ENCODE measurements around the gene MRPL54. TPM values are rescaled to one million over a fixed set of nuclear protein-coding genes. Genes with fewer than 3 reads are reported as not detected.
"Not testable (repeated sequence)": the region's sequence is repeated elsewhere in the genome, so short reads cannot be mapped to it uniquely, and the experiment has no call there.

Gene MRPL54
- total RNA-seq, 4 donors from 2014 or later = 31.8 to 90.1 (median 76.3) TPM

DNA sequence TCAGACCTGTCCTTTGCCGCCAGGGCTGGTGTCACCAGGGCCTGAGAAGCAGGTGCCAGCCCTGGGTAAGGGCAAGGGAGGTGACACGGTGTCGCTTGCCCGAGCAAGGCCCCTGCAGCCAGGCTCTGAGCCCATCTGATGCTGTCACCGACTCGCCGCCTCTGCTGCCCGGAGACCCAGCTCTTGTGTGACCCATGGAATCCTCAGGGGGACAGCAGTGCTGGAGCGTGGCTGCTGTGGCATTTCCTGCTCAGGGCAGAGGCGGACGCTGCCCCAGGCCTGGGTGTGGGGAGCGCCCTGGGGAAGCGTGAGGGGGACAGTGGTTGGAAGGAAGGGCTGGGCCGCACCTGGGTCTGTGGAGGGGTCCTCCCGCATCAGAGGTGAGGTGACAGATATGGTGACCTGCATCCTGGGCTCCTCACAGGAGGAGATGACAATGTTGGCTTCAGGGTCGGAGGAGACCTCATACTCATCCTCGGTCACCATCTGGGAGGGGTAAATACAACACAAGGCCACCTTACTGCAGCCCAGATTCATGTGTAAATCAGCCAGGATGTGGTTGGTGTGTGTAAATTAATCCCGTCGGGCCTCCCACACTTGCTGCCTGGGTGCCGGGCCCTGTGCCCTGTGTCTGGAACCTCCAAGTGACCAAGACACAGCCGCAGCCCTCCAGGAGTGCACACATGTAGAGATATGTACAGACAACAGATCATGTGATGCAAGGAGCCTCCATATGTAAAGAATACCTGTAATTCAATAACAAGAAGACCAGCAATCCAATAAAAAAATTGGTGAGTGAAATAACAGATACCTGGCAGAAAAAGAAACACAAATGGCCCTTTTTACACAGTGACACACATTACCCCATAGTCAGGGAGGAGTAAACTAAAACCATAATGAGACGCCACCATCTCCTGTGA is 51.3 kb downstream of the MRPL54 start:
- Histone ChIP-seq H3K9me3 (no peaks in the 10 kb centered on the region), H3K4me3 (no peak overlapping the region), H3K36me3 (no peaks in the 10 kb centered on the region), H3K4me1 (no peaks in the 10 kb centered on the region), H3K27me3 (peaks cover 34% of the 10 kb centered on the region), H3K27ac (no peak overlapping the region)
- no peak for ATAC-seq
- TF ChIP-seq, protein P1, sequence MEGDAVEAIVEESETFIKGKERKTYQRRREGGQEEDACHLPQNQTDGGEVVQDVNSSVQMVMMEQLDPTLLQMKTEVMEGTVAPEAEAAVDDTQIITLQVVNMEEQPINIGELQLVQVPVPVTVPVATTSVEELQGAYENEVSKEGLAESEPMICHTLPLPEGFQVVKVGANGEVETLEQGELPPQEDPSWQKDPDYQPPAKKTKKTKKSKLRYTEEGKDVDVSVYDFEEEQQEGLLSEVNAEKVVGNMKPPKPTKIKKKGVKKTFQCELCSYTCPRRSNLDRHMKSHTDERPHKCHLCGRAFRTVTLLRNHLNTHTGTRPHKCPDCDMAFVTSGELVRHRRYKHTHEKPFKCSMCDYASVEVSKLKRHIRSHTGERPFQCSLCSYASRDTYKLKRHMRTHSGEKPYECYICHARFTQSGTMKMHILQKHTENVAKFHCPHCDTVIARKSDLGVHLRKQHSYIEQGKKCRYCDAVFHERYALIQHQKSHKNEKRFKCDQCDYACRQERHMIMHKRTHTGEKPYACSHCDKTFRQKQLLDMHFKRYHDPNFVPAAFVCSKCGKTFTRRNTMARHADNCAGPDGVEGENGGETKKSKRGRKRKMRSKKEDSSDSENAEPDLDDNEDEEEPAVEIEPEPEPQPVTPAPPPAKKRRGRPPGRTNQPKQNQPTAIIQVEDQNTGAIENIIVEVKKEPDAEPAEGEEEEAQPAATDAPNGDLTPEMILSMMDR (IDR thresholded peaks at IDR 0.05) = no peak
- TF ChIP-seq EP300 (IDR thresholded peaks at IDR 0.05) = no peak
- no peak for TF ChIP-seq POLR2A (IDR thresholded peaks at IDR 0.05)
- no peak for TF ChIP-seq POLR2AphosphoS5 (IDR thresholded peaks at IDR 0.05)
- 77 to 86% methylated on average over 1 to 3 of the region's 22 CpGs for WGBS, 2 donors (ENCODE audit: low coverage in 1 of 2)

DNA sequence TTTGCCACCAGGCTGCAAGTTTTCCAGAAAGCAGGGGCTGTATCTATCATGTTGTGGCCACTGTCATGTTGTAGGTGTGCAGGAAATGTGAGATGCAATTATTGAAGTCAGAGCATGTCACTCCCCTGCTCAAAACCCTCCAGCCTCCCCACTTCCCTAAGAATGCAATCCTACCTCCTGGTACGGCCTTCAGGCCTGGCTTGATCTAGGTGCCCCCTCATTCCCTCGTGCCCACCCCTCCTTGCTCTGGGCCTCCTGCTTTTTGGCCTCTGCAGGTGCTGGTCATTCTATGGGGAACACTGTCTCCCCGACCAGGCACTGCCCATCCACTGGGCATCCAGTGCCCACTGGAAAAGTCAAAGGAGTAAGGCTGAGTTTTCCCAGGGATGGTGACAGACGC is 52.2 kb downstream of the MRPL54 start:
- Histone ChIP-seq H3K27me3 (peaks cover 34% of the 10 kb centered on the region), H3K9me3 (no peaks in the 10 kb centered on the region), H3K4me3 (no peak overlapping the region), H3K36me3 (no peaks in the 10 kb centered on the region), H3K4me1 (no peaks in the 10 kb centered on the region), H3K27ac (no peak overlapping the region)
- WGBS, 2 donors (ENCODE audit: low coverage in 1 of 2) = 53 to 82% methylated on average over 2 to 3 of the region's 4 CpGs
- TF ChIP-seq POLR2A (IDR thresholded peaks at IDR 0.05) (no peak), EP300 (IDR thresholded peaks at IDR 0.05) (no peak), POLR2AphosphoS5 (IDR thresholded peaks at IDR 0.05) (no peak)
- TF ChIP-seq, protein P1 (IDR thresholded peaks at IDR 0.05) = no peak
- no peak for ATAC-seq

DNA sequence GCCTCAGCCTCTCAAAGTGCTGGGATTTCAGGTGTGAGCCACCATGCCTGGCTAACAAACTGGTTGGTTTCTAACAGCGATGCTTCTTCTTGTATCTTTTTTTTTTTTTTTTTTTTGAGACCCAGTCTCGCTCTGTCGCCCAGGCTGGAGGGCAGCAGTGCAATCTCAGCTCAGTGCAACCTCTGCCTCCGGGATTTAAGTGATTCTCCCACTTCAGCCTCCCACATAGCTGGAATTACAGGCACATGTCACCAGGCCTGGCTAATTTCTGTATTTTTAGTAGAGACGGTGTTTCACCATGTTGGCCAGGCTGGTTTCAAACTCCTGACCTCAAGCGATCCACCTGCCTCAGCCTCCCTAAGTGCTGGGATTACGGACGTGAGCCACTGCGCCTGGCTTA is 53.7 kb downstream of the MRPL54 start:
- not testable (repeated sequence) for H3K4me1 ChIP-seq, H3K27ac ChIP-seq, H3K4me3 ChIP-seq, ATAC-seq, H3K36me3 ChIP-seq, H3K9me3 ChIP-seq
- peaks cover 20% of the 10 kb centered on the region for H3K27me3 ChIP-seq
- 78 to 98% methylated on average over 5 of the region's 9 CpGs for WGBS, 2 donors (ENCODE audit: low coverage in 1 of 2)

DNA sequence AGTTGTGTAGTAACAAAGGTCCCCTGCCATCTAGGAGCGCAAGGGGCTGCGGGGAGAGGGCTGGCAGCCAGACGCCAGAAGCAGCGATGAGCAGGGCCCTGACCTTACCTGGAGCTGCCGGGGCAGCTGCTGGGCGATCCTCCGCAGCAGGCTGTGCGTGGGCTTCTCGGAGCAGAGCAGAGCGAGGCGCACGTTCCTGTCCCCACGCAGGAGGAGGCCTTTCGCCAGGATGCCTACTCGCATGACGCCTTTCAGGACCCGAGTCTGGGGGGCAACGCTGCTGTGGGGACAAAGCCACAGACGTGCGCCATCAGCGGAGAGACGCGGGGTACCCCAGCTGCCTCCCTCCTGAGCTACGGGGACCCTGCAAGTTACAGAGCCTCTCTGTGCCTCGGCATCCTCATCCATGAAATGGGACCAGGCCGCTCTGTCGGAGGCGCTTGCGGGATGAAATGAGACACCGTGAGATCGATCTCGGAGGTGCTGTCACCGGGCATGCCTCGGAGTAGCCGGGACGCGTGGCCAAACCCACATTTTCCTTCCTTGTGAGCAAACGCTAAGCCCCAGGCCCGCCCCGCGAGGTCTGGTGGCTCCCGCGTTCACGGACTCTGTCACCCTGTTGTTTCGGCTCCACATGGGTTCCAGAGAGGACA is 54.2 kb downstream of the MRPL54 start:
- TF ChIP-seq POLR2AphosphoS5 (IDR thresholded peaks at IDR 0.05) (no peak), EP300 (IDR thresholded peaks at IDR 0.05) (no peak), POLR2A (IDR thresholded peaks at IDR 0.05) (no peak)
- TF ChIP-seq, protein P1 (IDR thresholded peaks at IDR 0.05) = no peak
- no peak for ATAC-seq
- no peak overlapping the region for H3K27ac ChIP-seq
- peaks cover 0 to under 1% (median 0%) of the 10 kb centered on the region in 3 donors for H3K4me1 ChIP-seq
- H3K36me3 ChIP-seq = no peaks in the 10 kb centered on the region
- WGBS, 2 donors (ENCODE audit: low coverage in 1 of 2) = no CpG with 5 or more reads among the region's 45 CpGs
- peaks cover 15% of the 10 kb centered on the region for H3K27me3 ChIP-seq
- H3K9me3 ChIP-seq = no peaks in the 10 kb centered on the region
- H3K4me3 ChIP-seq = no peak overlapping the region

Small RNA genes lying within 50 kb of the gene (small RNA-seq; reads per million reads assigned to genes)
- gene AC005777.1 = 0 reads per million in 4 donors

Other genes with a start within 250 kb of the MRPL54 start
- not detected for gene TEKTIP1, start 223.5 kb upstream of the MRPL54 start, total RNA-seq
- 10 to 100 TPM; 22.1 to 94.1 (median 42.2) TPM for gene MFSD12, start 205.1 kb upstream of the MRPL54 start, total RNA-seq
- gene HMG20B, start 189.7 kb upstream of the MRPL54 start, total RNA-seq = 100 to 1,000 TPM; 106 to 203 (median 154) TPM
- gene GIPC3, start 177.2 kb upstream of the MRPL54 start, total RNA-seq = 10 to 100 TPM in 1 of 4 donors, 1 to 10 TPM in 2, under 1 TPM in 1; 0.94 to 16.8 (median 2.1) TPM
- gene TBXA2R, start 155.8 kb upstream of the MRPL54 start, total RNA-seq = 10 to 100 TPM in 1 of 4 donors, 1 to 10 TPM in 3; 1.4 to 14.9 (median 4.5) TPM
- gene CACTIN, start 135.9 kb upstream of the MRPL54 start, total RNA-seq = 10 to 100 TPM; 20.3 to 34.2 (median 28.6) TPM
- gene PIP5K1C, start 62.2 kb upstream of the MRPL54 start, total RNA-seq = 100 to 1,000 TPM in 1 of 4 donors, 10 to 100 TPM in 3; 50.8 to 165 (median 61.5) TPM
- 1 to 10 TPM in 1 of 4 donors, under 1 TPM in 1, not detected in 2; 0.78 to 3.6 TPM for gene TJP3, start 54.3 kb upstream of the MRPL54 start, total RNA-seq
- 10 to 100 TPM; 12.5 to 30.4 (median 21.3) TPM for gene APBA3, start 990 bp upstream of the MRPL54 start, total RNA-seq
- gene RAX2, start 9.5 kb downstream of the MRPL54 start, total RNA-seq = not detected
- gene MATK, start 23.7 kb downstream of the MRPL54 start, total RNA-seq = 1 to 10 TPM in 3 of 4 donors, under 1 TPM in 1; 0.47 to 5.0 (median 1.7) TPM
- gene ZFR2, start 106.4 kb downstream of the MRPL54 start, total RNA-seq = under 1 TPM in 1 of 4 donors, not detected in 3; 0.13 TPM
- under 1 TPM in 3 of 4 donors, not detected in 1; 0.07 to 0.67 (median 0.12) TPM for gene ATCAY, start 118.0 kb downstream of the MRPL54 start, total RNA-seq
- 1 to 10 TPM in 2 of 4 donors, under 1 TPM in 1, not detected in 1; 0.69 to 8.6 (median 7.3) TPM for gene NMRK2, start 170.4 kb downstream of the MRPL54 start, total RNA-seq
- 100 to 1,000 TPM; 192 to 257 (median 235) TPM for gene DAPK3, start 208.4 kb downstream of the MRPL54 start, total RNA-seq
- gene EEF2, start 222.8 kb downstream of the MRPL54 start, total RNA-seq = 1,000 to 10,000 TPM; 2,212 to 2,463 (median 2,311) TPM
- 10 to 100 TPM; 15.3 to 26.4 (median 16.8) TPM for gene PIAS4, start 245.1 kb downstream of the MRPL54 start, total RNA-seq

All from gastroesophageal sphincter (tissue), 4 donors.